A673 (cell line): ENCODE results near the gene VAV1.

Experiments
- EZH2 ChIP-seq: fragments of 200-600 bp; sonication (generic); IDR thresholded peaks from 2 replicates; pipeline ENCODE4 v1.6.1; 2017; ENCODE audit warnings: borderline replicate concordance, low read depth, mild to moderate bottlenecking, mixed read lengths, antibody characterized with exemption, low read length; ENCODE audit not compliant: poor library complexity, severe bottlenecking
- TF ChIP-seq, protein P1 (sequence below): fragments of 300-800, 200-600 bp; sonication (generic); conservative IDR thresholded peaks from 2 replicates; pipeline ENCODE4 v1.5.1; 2017; ENCODE audit warnings: low read depth, mild to moderate bottlenecking, antibody characterized with exemption, low read length, moderate library complexity, mixed read lengths

GRCh38 chr19:6778386-6778785 lies 5.9 kb downstream of the VAV1 start:
- TF ChIP-seq EZH2: no peak
- TF ChIP-seq, protein P1, sequence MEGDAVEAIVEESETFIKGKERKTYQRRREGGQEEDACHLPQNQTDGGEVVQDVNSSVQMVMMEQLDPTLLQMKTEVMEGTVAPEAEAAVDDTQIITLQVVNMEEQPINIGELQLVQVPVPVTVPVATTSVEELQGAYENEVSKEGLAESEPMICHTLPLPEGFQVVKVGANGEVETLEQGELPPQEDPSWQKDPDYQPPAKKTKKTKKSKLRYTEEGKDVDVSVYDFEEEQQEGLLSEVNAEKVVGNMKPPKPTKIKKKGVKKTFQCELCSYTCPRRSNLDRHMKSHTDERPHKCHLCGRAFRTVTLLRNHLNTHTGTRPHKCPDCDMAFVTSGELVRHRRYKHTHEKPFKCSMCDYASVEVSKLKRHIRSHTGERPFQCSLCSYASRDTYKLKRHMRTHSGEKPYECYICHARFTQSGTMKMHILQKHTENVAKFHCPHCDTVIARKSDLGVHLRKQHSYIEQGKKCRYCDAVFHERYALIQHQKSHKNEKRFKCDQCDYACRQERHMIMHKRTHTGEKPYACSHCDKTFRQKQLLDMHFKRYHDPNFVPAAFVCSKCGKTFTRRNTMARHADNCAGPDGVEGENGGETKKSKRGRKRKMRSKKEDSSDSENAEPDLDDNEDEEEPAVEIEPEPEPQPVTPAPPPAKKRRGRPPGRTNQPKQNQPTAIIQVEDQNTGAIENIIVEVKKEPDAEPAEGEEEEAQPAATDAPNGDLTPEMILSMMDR: no peak
